Measurements from ENCODE around the gene CCSER1.

GRCh38 chr4:91267543-91267942 lies 1140.3 kb downstream of the CCSER1 start:
- no peak for TF ChIP-seq CTCF (IDR thresholded peaks at IDR 0.05)
- TF ChIP-seq EP300 (IDR thresholded peaks at IDR 0.05), result no peak
